Natural killer cell (primary cell): ENCODE results near the gene TDRKH. TPM values are rescaled to one million over a fixed set of nuclear protein-coding genes. Genes with fewer than 3 reads are reported as not detected.

Experiments
- ATAC-seq, 3 donors: fragments of 150-1000 bp in 2 of 3; fragments of 200-7000 bp in 1 of 3; cut with Tn5 transposase; 1 replicate in 1 of 3; 2 replicates in 2 of 3; pipeline ENCODE4 v1.10.0; 2021; ENCODE audit warnings: mild to moderate bottlenecking in 2 of 3, moderate library complexity in 2 of 3
- DNase-seq, 2 donors: peaks; one replicate each; pipeline versions ENCODE4 v3.0.0 to v3.0.0-alpha.2; 2013 to 2021; ENCODE audit warnings: mixed read lengths in 1 of 2
- H3K27ac ChIP-seq: one replicate; pipeline ENCODE4 v1.5.1; 2013; ENCODE audit warnings: mild to moderate bottlenecking, low read length
- H3K27me3 ChIP-seq: one replicate; pipeline ENCODE4 v1.6.1; 2013; ENCODE audit warnings: low read length; ENCODE audit not compliant: control insufficient read depth, insufficient read depth
- H3K36me3 ChIP-seq: one replicate; pipeline ENCODE4 v1.6.1; 2013; ENCODE audit warnings: low read length; ENCODE audit not compliant: control insufficient read depth, insufficient read depth
- H3K4me1 ChIP-seq: one replicate; pipeline ENCODE4 v1.6.1; 2013; ENCODE audit warnings: low read length; ENCODE audit not compliant: control insufficient read depth, insufficient read depth
- H3K4me3 ChIP-seq: one replicate; pipeline ENCODE4 v1.5.1; 2013; ENCODE audit warnings: low read length
- H3K9me3 ChIP-seq: one replicate; pipeline ENCODE4 v1.6.1; 2013; ENCODE audit warnings: low read length; ENCODE audit not compliant: control insufficient read depth, insufficient read depth
- H3K27ac Mint-ChIP-seq, 2 donors: one replicate each; pipeline ENCODE4 v1.8.0; 2022; ENCODE audit warnings: mild to moderate bottlenecking in 2 of 2, mixed read lengths in 2 of 2, moderate library complexity in 1 of 2
- H3K27me3 Mint-ChIP-seq, 2 donors: one replicate each; pipeline ENCODE4 v1.8.0; 2022; ENCODE audit warnings: low read depth in 2 of 2, mixed read lengths in 2 of 2
- H3K36me3 Mint-ChIP-seq: one replicate; pipeline ENCODE4 v1.8.0; 2022; ENCODE audit warnings: mixed read lengths
- H3K4me1 Mint-ChIP-seq, 2 donors: one replicate each; pipeline ENCODE4 v1.8.0; 2022; ENCODE audit warnings: mixed read lengths in 2 of 2
- H3K4me3 Mint-ChIP-seq: one replicate; pipeline ENCODE4 v1.8.0; 2022; ENCODE audit warnings: mild to moderate bottlenecking, moderate library complexity, mixed read lengths
- H3K9me3 Mint-ChIP-seq, 2 donors: one replicate each; pipeline ENCODE4 v1.8.0; 2022; ENCODE audit warnings: mixed read lengths in 2 of 2
- WGBS: methylation state at CpG from one replicate; pipeline ENCODE4 v1.1.7; 2013; ENCODE audit warnings: missing lambda C conversion rate; ENCODE audit not compliant: insufficient coverage; 5-methylcytosine and 5-hydroxymethylcytosine counted together
- intact Hi-C: fragments of 100-400 bp; cut with micrococcal nuclease; formaldehyde crosslinking; loops from one replicate; pipeline ENCODE4 v1.14.2; 2022
- total RNA-seq, 4 donors: library from RNA; stranded (reverse); fragments of 120-200 nt in 1 of 4; gene quantifications; one replicate each; pipeline versions ENCODE4 v1.2.3 to v1.2.4, GENCODE V29; 2013 to 2022
- TF ChIP-seq, protein P1 (sequence below): fragments of 200-600 bp; IDR thresholded peaks from one replicate; pipeline ENCODE4 v1.8.0; 2022; ENCODE audit warnings: antibody characterized with exemption

The TDRKH gene
- total RNA-seq, 3 donors from 2014 or later (not counting 1 experiment from before 2014, with no cell fraction given), result 6.3 to 14.5 (median 8.0) TPM

DNA sequence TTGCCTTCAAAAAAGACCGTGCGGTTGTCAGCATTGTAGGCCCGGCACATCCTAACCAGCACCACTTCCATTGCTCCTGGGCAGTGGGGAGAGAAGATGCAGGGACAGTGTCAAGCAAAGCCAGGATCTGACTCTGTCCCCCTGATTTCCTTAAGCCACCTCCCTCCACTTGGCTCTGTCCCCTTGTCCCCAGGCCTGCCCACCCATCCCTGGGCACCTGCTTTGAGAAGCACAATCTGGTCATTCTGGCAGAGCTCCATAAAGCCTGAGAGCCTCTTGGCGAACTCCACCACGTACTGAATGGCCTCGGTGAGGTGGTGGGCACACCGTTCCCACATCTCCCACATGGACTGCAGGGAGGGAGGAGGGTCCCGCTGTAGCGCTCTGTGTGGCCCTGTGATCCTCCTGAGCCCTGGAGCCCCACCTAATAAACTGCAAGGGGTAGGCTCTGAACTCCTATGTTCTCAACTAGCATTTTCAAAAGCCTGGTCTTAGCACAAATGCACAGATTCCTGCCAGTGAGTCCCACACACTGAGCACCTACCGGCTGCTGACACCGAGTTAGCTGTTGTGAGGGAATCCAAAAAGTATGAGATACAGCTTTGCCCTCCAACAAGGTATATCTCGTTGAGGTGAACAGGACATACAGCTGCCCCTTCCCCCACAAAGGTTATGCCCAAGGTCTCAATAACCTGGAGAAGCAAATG is 23.1 kb upstream of the TDRKH start:
- intact Hi-C loops, result no loop called here

GRCh38 chr1:151811181-151811580 is 20.9 kb upstream of the TDRKH start:
- Histone ChIP-seq H3K4me1 (peaks cover 27% of the 10 kb centered on the region), H3K27me3 (no peaks in the 10 kb centered on the region), H3K4me3 (no peak overlapping the region), H3K36me3 (no peaks in the 10 kb centered on the region), H3K27ac (no peak overlapping the region), H3K9me3 (no peaks in the 10 kb centered on the region)
- H3K27ac Mint-ChIP-seq, result no peak overlapping the region
- no peaks in the 10 kb centered on the region for H3K36me3 Mint-ChIP-seq
- intact Hi-C loops, result no loop called here
- TF ChIP-seq, protein P1, sequence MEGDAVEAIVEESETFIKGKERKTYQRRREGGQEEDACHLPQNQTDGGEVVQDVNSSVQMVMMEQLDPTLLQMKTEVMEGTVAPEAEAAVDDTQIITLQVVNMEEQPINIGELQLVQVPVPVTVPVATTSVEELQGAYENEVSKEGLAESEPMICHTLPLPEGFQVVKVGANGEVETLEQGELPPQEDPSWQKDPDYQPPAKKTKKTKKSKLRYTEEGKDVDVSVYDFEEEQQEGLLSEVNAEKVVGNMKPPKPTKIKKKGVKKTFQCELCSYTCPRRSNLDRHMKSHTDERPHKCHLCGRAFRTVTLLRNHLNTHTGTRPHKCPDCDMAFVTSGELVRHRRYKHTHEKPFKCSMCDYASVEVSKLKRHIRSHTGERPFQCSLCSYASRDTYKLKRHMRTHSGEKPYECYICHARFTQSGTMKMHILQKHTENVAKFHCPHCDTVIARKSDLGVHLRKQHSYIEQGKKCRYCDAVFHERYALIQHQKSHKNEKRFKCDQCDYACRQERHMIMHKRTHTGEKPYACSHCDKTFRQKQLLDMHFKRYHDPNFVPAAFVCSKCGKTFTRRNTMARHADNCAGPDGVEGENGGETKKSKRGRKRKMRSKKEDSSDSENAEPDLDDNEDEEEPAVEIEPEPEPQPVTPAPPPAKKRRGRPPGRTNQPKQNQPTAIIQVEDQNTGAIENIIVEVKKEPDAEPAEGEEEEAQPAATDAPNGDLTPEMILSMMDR, result no peak
- WGBS, result 93% methylated on average over 7 of the region's 9 CpGs
- H3K9me3 Mint-ChIP-seq, result no peaks in the 10 kb centered on the region
- DNase-seq (no peak), ATAC-seq (no peak)
- H3K4me3 Mint-ChIP-seq, result no peak overlapping the region
- peaks cover 20 to 22% of the 10 kb centered on the region in 2 donors for H3K4me1 Mint-ChIP-seq
- H3K27me3 Mint-ChIP-seq, result peaks cover 0 to 2% of the 10 kb centered on the region in 2 donors

More for the DNA sequence above, 23.1 kb upstream of the TDRKH start:
- H3K4me1 Mint-ChIP-seq, result peaks cover 32 to 35% of the 10 kb centered on the region in 2 donors
- no peak for DNase-seq
- peaks cover 0 to 2% of the 10 kb centered on the region in 2 donors for H3K27me3 Mint-ChIP-seq
- no peak for ATAC-seq
- no peaks in the 10 kb centered on the region for H3K36me3 Mint-ChIP-seq
- Histone ChIP-seq H3K27ac (no peak overlapping the region), H3K36me3 (no peaks in the 10 kb centered on the region), H3K4me3 (no peak overlapping the region), H3K4me1 (peaks cover 47% of the 10 kb centered on the region), H3K27me3 (no peaks in the 10 kb centered on the region), H3K9me3 (no peaks in the 10 kb centered on the region)
- H3K4me3 Mint-ChIP-seq, result no peak overlapping the region
- TF ChIP-seq, protein P1, result no peak
- WGBS, result 89% methylated on average over 11 of the region's 12 CpGs
- no peaks in the 10 kb centered on the region for H3K9me3 Mint-ChIP-seq
- no peak overlapping the region for H3K27ac Mint-ChIP-seq

GRCh38 chr1:151809985-151810556 is 19.8 kb upstream of the TDRKH start:
- no peaks in the 10 kb centered on the region for H3K27me3 Mint-ChIP-seq
- no peak overlapping the region for H3K27ac ChIP-seq
- no peak overlapping the region for H3K27ac Mint-ChIP-seq
- H3K4me3 ChIP-seq, result no peak overlapping the region
- H3K4me1 Mint-ChIP-seq, result peaks cover 9 to 11% of the 10 kb centered on the region in 2 donors
- 100% methylated on average over 1 of the region's 1 CpG for WGBS
- no peaks in the 10 kb centered on the region for H3K36me3 ChIP-seq
- peaks cover 16% of the 10 kb centered on the region for H3K4me1 ChIP-seq
- TF ChIP-seq, protein P1, result no peak
- intact Hi-C loops, result no loop called here
- no peak overlapping the region for H3K4me3 Mint-ChIP-seq
- DNase-seq, result no peak
- no peaks in the 10 kb centered on the region for H3K9me3 Mint-ChIP-seq
- H3K27me3 ChIP-seq, result no peaks in the 10 kb centered on the region
- ATAC-seq, result no peak
- no peaks in the 10 kb centered on the region for H3K9me3 ChIP-seq
- no peaks in the 10 kb centered on the region for H3K36me3 Mint-ChIP-seq
